Tibial artery (tissue), 4 donors: ENCODE results near the gene FEN1.

Experiments
- DNase-seq, 2 donors: peaks; one replicate each; pipeline ENCODE4 v3.0.0-alpha.2; 2019
- H3K27ac ChIP-seq, 2 donors: fragments of 200-600 bp; sonication (generic) in 1 of 2; 1 replicate in 1 of 2; 2 replicates in 1 of 2; pipeline ENCODE4 v1.5.1; 2018 to 2019; ENCODE audit warnings: mild to moderate bottlenecking in 1 of 2
- H3K27me3 ChIP-seq, 2 donors: fragments of 200-600 bp; sonication (generic) in 1 of 2; one replicate each; pipeline versions ENCODE4 v1.5.1 to v1.6.0; 2016 to 2019
- H3K36me3 ChIP-seq, 3 donors: fragments of 200-600 bp; sonication (generic) in 2 of 3; one replicate each; pipeline ENCODE4 v1.5.1; 2016 to 2019; ENCODE audit warnings: mild to moderate bottlenecking in 2 of 3
- H3K4me1 ChIP-seq, 4 donors: fragments of 200-600 bp; sonication (generic) in 2 of 4; 1 replicate in 3 of 4; 2 replicates in 1 of 4; pipeline ENCODE4 v1.5.1; 2016 to 2019
- H3K4me3 ChIP-seq, 2 donors: fragments of 200-600 bp; sonication (generic) in 1 of 2; 1 replicate in 1 of 2; 2 replicates in 1 of 2; pipeline ENCODE4 v1.5.1; 2018 to 2019; ENCODE audit warnings: mild to moderate bottlenecking in 2 of 2
- H3K9me3 ChIP-seq, 3 donors: fragments of 200-600 bp; sonication (generic) in 1 of 3; one replicate each; pipeline ENCODE4 v1.5.1; 2016 to 2019
- intact Hi-C: fragments of 100-400 bp; cut with DNase I; formaldehyde crosslinking; loops from one replicate; pipeline ENCODE4 v1.15.0; 2023; ENCODE audit warnings: low total_unique reads
- TF ChIP-seq, protein P1 (sequence below), 2 experiments: fragments of 200-600 bp in 1 of 2; fragments of 450-650 bp in 1 of 2; IDR thresholded peaks; one replicate each; pipeline ENCODE4 v1.5.1; 2017 to 2019; ENCODE audit warnings: antibody characterized with exemption in 2 of 2, mild to moderate bottlenecking in 1 of 2, moderate library complexity in 1 of 2

FEN1 gene

DNA sequence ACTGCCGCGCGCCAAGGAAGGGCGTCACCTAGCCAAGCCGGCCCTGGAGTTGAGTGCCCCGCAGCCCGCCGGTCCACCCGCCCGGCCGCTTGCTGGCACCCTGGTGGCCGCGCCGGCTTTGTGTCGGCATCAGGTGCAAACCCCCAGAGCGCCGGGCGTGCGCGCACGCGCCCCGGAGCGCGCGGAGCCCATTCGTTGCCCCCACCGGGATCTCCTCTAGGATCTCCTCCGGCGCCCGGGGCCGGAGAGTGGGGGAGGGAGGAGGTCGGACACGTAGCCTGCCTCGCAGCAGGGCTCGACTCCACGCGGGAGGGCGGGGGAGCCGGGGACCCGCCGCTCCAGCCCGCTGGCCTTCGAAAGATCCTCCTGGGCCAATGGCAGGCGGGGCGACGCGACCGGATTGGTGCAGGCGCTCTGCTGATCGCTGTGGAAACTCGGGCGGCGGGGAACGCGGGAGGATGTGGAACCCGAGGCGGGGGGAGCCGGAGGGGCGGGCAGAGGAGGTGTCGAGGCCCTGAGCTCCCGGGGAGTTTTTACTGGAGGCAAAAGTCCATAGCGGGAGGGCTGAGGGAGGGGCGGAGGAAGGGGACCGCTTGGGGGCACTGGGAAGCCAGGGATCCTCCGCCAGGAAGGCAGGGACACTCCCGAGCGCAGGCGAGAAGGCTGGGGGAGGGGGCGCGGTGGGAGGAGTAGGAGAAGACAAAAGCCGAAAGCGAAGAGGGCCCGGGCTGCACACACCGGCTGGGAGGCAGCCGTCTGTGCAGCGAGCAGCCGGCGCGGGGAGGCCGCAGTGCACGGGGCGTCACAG is 35.1 kb downstream of the FEN1 start, which contains the start of gene FADS2:
Gene FADS2 (plus strand): TSS at position 730 of the 808 bp plus-strand sequence. CDS start 91 bp downstream, outside the sequence.
- Histone ChIP-seq H3K27ac (peak within 1 kb of the TSS; percentile 83 to 92), H3K9me3 (no peaks in the 10 kb centered on the region), H3K36me3 (no peaks in the 10 kb centered on the region), H3K4me1 (peaks cover 0 to 56% (median 42%) of the 10 kb centered on the region in 4 donors), H3K4me3 (peak within 1 kb of the TSS; percentile 81 to 85), H3K27me3 (no peaks in the 10 kb centered on the region)
- intact Hi-C loops, result no loop called here
- DNase-seq, result peak; percentile 94 to 98
- TF ChIP-seq, protein P1, sequence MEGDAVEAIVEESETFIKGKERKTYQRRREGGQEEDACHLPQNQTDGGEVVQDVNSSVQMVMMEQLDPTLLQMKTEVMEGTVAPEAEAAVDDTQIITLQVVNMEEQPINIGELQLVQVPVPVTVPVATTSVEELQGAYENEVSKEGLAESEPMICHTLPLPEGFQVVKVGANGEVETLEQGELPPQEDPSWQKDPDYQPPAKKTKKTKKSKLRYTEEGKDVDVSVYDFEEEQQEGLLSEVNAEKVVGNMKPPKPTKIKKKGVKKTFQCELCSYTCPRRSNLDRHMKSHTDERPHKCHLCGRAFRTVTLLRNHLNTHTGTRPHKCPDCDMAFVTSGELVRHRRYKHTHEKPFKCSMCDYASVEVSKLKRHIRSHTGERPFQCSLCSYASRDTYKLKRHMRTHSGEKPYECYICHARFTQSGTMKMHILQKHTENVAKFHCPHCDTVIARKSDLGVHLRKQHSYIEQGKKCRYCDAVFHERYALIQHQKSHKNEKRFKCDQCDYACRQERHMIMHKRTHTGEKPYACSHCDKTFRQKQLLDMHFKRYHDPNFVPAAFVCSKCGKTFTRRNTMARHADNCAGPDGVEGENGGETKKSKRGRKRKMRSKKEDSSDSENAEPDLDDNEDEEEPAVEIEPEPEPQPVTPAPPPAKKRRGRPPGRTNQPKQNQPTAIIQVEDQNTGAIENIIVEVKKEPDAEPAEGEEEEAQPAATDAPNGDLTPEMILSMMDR (IDR thresholded peaks at IDR 0.05), result peak in 1 of 2 experiments; percentile 40

DNA sequence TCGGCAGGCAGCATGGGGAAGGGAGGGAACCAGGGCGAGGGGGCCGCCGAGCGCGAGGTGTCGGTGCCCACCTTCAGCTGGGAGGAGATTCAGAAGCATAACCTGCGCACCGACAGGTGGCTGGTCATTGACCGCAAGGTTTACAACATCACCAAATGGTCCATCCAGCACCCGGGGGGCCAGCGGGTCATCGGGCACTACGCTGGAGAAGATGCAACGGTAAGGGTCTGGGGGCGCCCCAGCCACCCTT is 35.6 kb downstream of the FEN1 start:
- Histone ChIP-seq H3K4me1 (peaks cover 0 to 61% (median 48%) of the 10 kb centered on the region in 4 donors), H3K4me3 (peak overlapping the region; percentile 81 to 85), H3K36me3 (no peaks in the 10 kb centered on the region), H3K27ac (peak overlapping the region; percentile 83 to 92), H3K27me3 (no peaks in the 10 kb centered on the region), H3K9me3 (no peaks in the 10 kb centered on the region)
- no peak for DNase-seq
- TF ChIP-seq, protein P1 (IDR thresholded peaks at IDR 0.05), result no peak
- intact Hi-C loops, result no loop called here

DNA sequence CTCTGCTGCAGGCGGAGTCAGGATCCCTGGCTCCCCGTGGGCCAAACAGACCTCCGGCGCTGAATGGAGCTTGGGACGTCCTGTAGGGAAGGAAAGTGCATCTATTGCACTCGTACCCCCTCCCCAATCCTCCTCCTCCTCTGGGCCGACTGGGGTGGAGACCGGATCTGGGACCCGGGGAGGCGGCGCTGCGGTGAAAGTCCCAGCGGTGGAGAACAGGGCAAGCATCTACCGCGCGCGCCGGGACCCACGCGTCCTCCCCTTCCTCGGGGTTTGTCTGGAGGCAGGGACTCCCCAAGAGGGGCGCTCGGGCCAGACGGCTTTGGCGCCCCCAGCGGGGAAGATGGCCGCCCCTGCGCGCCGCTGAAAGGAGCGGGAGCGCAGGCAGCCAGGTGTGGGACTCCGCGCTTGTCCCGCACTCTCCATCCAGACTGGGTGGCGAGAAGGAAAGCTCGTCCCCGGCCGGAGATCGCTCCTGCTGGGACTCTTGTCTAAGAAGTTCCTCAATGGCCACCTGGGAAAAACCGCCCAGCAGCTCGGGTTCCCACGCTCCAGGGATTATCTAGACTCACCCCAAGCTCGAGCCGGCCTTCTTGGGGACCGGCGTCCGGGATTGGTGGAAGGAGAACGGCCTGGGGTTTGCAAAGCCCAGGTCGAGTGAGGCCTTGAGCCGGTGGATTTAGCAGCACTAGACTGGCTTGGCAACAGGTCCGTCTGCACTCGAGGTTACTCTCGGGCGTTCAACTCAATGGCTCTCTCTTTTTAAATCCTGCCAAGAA is 36.1 kb downstream of the FEN1 start:
- intact Hi-C loops, result no loop called here
- no peaks in the 10 kb centered on the region for H3K27me3 ChIP-seq
- TF ChIP-seq, protein P1 (IDR thresholded peaks at IDR 0.05), result peak; percentile 30 to 52
- DNase-seq, result peak; percentile 46 to 88
- no peaks in the 10 kb centered on the region for H3K36me3 ChIP-seq
- peaks cover 0 to 61% (median 53%) of the 10 kb centered on the region in 4 donors for H3K4me1 ChIP-seq
- peak overlapping the region; percentile 83 to 92 for H3K27ac ChIP-seq
- H3K9me3 ChIP-seq, result no peaks in the 10 kb centered on the region
- H3K4me3 ChIP-seq, result peak overlapping the region; percentile 81 to 85

DNA sequence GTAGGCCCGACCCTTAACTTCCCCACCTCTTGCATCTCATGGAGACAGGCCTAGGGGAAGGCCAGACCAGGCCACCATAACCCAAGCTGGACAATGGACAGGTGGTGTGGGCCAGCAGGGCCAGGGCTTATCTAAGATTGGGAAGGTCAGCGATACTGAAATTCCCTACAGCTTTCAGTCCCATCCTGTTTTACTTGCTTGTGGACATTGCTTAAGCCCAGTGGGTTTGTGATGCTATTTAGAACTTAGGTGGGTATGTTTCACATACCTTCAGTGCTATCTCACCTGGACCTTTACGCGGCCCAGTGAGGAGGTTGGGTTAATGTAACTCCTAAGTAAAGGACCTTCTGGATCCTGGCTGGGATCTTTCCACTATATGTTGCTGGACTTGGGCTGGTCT is 37.1 kb downstream of the FEN1 start:
- Histone ChIP-seq H3K27me3 (no peaks in the 10 kb centered on the region), H3K36me3 (no peaks in the 10 kb centered on the region), H3K4me1 (peaks cover 0 to 71% (median 63%) of the 10 kb centered on the region in 4 donors), H3K9me3 (no peaks in the 10 kb centered on the region), H3K27ac (peak overlapping the region; percentile 83 to 92), H3K4me3 (peak overlapping the region; percentile 81 to 85)
- no peak for DNase-seq
- intact Hi-C loops, result loop anchor here (5.0 kb wide), 1 partner anchor 57 kb away; no protein-coding TSS in a partner anchor
- TF ChIP-seq, protein P1 (IDR thresholded peaks at IDR 0.05), result no peak

DNA sequence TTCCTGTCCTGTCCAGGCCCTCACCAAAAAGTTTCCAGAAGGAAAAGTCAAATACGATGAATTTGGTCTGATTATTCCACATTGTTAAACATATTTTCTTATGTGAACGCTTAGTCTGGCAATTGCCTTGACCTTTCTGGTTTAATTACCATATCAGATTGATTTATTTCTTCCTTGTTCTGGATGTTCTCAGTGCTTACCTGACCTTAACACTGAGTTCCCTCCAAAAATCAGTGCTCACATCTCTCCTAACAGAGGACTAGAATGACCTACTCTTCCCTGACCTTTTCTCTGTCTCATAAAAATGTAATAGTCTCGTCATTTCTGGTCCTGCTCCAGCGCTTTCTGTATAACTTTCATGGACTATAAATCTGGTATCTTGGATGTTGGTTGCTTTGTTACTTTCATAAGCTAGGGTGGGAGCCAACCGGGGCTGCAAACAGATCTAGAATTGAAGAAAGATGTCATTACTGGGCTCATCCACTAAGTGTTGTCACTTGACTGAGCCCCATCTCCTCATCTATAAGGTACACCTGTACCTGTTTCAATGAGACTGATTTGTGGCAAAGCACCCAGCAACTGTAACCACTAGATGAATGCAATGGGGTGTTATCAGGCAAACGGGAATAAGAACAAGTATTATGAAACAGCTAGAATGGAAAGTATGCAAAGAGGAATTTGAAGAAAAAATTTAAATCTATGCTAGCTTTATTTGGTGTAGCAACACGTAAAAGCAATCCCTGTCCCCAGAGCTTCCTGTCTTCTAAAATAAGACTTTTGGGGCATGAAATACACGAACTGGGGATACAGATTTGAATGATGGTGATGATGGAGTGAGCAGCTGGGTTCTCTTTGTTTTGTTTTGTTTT is 37.8 kb downstream of the FEN1 start:
- DNase-seq, result peak in 1 of 2 donors; percentile 44
- intact Hi-C loops, result loop anchor here (5.0 kb wide), 1 partner anchor 57 kb away; no protein-coding TSS in a partner anchor

More for the DNA sequence above, 37.8 kb downstream of the FEN1 start:
- Histone ChIP-seq H3K4me1 (peaks cover 0 to 77% (median 69%) of the 10 kb centered on the region in 4 donors), H3K27ac (peak overlapping the region; percentile 83 to 92), H3K27me3 (no peaks in the 10 kb centered on the region), H3K36me3 (no peaks in the 10 kb centered on the region), H3K4me3 (peak overlapping the region; percentile 81 to 85), H3K9me3 (no peaks in the 10 kb centered on the region)
- TF ChIP-seq, protein P1 (IDR thresholded peaks at IDR 0.05), result no peak
